GM12878 (cell line): ENCODE measurements around the gene NOM1. TPM values are rescaled to one million over a fixed set of nuclear protein-coding genes. Genes with fewer than 3 reads are reported as not detected.

Experiments
- BHLHE40 ChIP-seq, 2 experiments: fragments of 450-650 bp in 1 of 2; IDR thresholded peaks; 2 replicates each; pipeline ENCODE4 v1.6.1; 2011 to 2017; ENCODE audit warnings: low read depth in 2 of 2, borderline replicate concordance in 1 of 2, improper control_type of control experiment in 1 of 2, low read length in 1 of 2, mild to moderate bottlenecking in 1 of 2
- CBX5 ChIP-seq: sonication (generic); IDR thresholded peaks from 2 replicates; pipeline ENCODE4 v1.6.1; 2016; ENCODE audit warnings: low read depth, moderate library complexity, mild to moderate bottlenecking, inconsistent platforms
- EGR1 ChIP-seq, 2 experiments: IDR thresholded peaks; 1 replicate in 1 of 2; 2 replicates in 1 of 2; pipeline ENCODE4 v1.6.1; 2011 to 2012; ENCODE audit warnings: low read depth in 2 of 2, low read length in 2 of 2, borderline replicate concordance in 1 of 2, mild to moderate bottlenecking in 1 of 2, moderate library complexity in 1 of 2
- POLR2AphosphoS2 ChIP-seq: IDR thresholded peaks from 2 replicates; pipeline ENCODE4 v1.6.1; 2011; ENCODE audit warnings: low read depth, mild to moderate bottlenecking, low read length, improper control_type of control experiment, moderate library complexity
- TARDBP ChIP-seq: IDR thresholded peaks from 2 replicates; pipeline ENCODE4 v1.6.1; 2016; ENCODE audit warnings: borderline replicate concordance
- WRNIP1 ChIP-seq: IDR thresholded peaks from 2 replicates; pipeline ENCODE4 v1.6.1; 2011; ENCODE audit warnings: low read depth, low read length, improper control_type of control experiment, borderline replicate concordance
- ZNF622 ChIP-seq: fragments of 450-650 bp; IDR thresholded peaks from 2 replicates; pipeline ENCODE4 v1.6.1; 2017; ENCODE audit warnings: mild to moderate bottlenecking, inconsistent platforms
- ZSCAN29 ChIP-seq: fragments of 450-650 bp; IDR thresholded peaks from 2 replicates; pipeline ENCODE4 v1.6.1; 2017; ENCODE audit warnings: mild to moderate bottlenecking, moderate library complexity
- polyA plus RNA-seq, 11 experiments: library from polyadenylated mRNA; depleted of rRNA in 4 of 11; unstranded in 6 of 11; stranded (reverse) in 5 of 11; fragments of >200 nt; fragmentation: Nextera tagmentation in 4 of 11; fragmentation: Illumina TruSeq in 1 of 11; extraction: Ambion mirVana in 4 of 11; extraction: Trizol in 1 of 11; gene quantifications; 1 replicate in 1 of 11; 2 replicates in 10 of 11; pipeline versions ENCODE4 v1.2.1 to v1.2.3, GENCODE V29; 2011 to 2016; ENCODE audit warnings: inconsistent platforms in 2 of 11, missing spikeins in 2 of 11, low read depth in 1 of 11
- total RNA-seq, 4 experiments: library from RNA; depleted of rRNA in 3 of 4; stranded (reverse); fragments of >200 nt in 3 of 4; fragmentation: Illumina TruSeq in 1 of 4; extraction: Trizol in 1 of 4; gene quantifications; 2 replicates each; pipeline versions ENCODE4 v1.2.1 to v1.2.3, GENCODE V29; 2013 to 2021
- TF ChIP-seq, protein P1 (sequence below): fragments of 450-650 bp; IDR thresholded peaks from 2 replicates; pipeline ENCODE4 v1.6.1; 2017; ENCODE audit warnings: mild to moderate bottlenecking
- TF ChIP-seq, protein P2 (sequence below): fragments of 450-650 bp; IDR thresholded peaks from 2 replicates; pipeline ENCODE4 v1.6.1; 2017; ENCODE audit warnings: mild to moderate bottlenecking, moderate library complexity

Gene NOM1
- total and polyA plus RNA-seq, 10 of the 15 experiments (the other 5 are each of a cell fraction or from before 2014, with no cell fraction given) = 2.9 to 21.3 (median 17.8) TPM

DNA sequence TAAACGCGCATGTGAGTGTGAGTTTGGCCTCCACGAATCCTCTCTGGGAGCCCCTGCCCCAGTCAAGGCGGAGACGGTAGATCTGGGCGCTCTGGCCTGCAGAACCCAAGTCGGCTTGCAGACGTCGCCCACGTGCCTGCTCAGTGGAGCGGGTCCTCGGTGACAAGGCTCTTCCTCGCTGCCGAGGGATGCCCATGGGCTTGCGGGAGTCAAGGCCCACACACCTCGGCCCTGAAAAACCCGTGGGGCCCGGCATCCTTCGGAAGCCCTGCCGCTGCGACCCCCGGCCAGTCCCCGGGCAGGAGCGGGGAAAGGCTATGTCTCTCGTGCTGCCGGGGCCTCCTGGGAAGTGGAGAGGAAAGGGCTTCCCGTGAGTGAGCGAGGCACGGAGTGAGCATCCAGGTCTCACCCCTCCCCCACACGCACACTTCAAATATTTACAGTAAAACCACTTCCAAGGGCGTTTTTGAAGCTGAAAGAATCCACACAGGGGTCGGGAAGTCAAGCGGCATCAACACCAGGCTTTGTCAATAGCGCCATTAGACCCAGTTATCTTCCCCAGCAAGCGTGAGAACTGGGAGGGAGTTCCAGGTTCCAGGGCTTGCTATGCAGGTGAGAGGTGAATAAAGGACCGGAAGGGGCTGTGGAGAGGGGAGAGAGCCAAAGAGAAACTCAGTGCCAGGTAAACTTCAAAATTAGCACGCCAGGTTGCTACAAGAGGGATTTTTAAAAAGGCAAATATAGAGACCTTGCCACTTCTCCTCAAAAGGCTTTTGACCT lies 62.0 kb downstream of the NOM1 start (continued):
- TF ChIP-seq, protein P1, sequence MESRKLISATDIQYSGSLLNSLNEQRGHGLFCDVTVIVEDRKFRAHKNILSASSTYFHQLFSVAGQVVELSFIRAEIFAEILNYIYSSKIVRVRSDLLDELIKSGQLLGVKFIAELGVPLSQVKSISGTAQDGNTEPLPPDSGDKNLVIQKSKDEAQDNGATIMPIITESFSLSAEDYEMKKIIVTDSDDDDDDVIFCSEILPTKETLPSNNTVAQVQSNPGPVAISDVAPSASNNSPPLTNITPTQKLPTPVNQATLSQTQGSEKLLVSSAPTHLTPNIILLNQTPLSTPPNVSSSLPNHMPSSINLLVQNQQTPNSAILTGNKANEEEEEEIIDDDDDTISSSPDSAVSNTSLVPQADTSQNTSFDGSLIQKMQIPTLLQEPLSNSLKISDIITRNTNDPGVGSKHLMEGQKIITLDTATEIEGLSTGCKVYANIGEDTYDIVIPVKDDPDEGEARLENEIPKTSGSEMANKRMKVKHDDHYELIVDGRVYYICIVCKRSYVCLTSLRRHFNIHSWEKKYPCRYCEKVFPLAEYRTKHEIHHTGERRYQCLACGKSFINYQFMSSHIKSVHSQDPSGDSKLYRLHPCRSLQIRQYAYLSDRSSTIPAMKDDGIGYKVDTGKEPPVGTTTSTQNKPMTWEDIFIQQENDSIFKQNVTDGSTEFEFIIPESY = no peak
- no peak for TF ChIP-seq ZSCAN29
- no peak for TF ChIP-seq TARDBP
- TF ChIP-seq EGR1 (IDR thresholded peaks at IDR 0.05; ENCODE audit: borderline replicate concordance in 1 of 2, low read depth in 2 of 2, low read length in 2 of 2) = peak in 1 of 2 experiments; percentile 68; a peak in 1 of 3 replicates
- TF ChIP-seq CBX5 = no peak
- TF ChIP-seq BHLHE40 (IDR thresholded peaks at IDR 0.05; ENCODE audit: borderline replicate concordance in 1 of 2, low read depth in 2 of 2, low read length in 1 of 2) = peak; percentile 27 to 85; a peak in 2 of 4 replicates
- TF ChIP-seq, protein P2, sequence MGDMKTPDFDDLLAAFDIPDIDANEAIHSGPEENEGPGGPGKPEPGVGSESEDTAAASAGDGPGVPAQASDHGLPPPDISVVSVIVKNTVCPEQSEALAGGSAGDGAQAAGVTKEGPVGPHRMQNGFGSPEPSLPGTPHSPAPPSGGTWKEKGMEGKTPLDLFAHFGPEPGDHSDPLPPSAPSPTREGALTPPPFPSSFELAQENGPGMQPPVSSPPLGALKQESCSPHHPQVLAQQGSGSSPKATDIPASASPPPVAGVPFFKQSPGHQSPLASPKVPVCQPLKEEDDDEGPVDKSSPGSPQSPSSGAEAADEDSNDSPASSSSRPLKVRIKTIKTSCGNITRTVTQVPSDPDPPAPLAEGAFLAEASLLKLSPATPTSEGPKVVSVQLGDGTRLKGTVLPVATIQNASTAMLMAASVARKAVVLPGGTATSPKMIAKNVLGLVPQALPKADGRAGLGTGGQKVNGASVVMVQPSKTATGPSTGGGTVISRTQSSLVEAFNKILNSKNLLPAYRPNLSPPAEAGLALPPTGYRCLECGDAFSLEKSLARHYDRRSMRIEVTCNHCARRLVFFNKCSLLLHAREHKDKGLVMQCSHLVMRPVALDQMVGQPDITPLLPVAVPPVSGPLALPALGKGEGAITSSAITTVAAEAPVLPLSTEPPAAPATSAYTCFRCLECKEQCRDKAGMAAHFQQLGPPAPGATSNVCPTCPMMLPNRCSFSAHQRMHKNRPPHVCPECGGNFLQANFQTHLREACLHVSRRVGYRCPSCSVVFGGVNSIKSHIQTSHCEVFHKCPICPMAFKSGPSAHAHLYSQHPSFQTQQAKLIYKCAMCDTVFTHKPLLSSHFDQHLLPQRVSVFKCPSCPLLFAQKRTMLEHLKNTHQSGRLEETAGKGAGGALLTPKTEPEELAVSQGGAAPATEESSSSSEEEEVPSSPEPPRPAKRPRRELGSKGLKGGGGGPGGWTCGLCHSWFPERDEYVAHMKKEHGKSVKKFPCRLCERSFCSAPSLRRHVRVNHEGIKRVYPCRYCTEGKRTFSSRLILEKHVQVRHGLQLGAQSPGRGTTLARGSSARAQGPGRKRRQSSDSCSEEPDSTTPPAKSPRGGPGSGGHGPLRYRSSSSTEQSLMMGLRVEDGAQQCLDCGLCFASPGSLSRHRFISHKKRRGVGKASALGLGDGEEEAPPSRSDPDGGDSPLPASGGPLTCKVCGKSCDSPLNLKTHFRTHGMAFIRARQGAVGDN = peak; percentile 51; the same call in 1 of the 2 replicates
- no peak for TF ChIP-seq WRNIP1
- no peak for TF ChIP-seq ZNF622
- TF ChIP-seq POLR2AphosphoS2 = no peak
